ENCODE results near the gene COL28A1. TPM values are rescaled to one million over a fixed set of nuclear protein-coding genes. Genes with fewer than 3 reads are reported as not detected.

COL28A1 gene
- polyA plus RNA-seq, 1 experiment, result 0.04 TPM

DNA sequence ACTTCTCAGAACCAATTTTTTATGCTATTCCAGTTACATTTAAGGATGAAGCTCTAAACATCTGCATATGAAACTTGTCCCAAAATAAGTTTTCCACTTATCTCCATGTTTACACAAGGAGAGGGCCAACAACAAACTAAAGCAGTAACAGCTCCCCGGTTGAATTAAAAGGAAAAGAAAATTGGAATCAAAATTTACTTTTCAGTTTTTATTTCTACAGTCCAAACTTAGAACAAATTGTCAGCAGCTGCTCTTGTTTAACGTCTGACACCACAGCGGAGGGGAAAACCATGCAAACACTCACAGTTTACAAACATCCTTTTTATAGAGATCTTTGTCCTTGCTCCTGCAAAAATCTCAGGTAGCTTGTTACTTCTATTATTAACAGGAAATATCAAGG lies 101.3 kb downstream of the COL28A1 start:
- TF ChIP-seq, protein P1, sequence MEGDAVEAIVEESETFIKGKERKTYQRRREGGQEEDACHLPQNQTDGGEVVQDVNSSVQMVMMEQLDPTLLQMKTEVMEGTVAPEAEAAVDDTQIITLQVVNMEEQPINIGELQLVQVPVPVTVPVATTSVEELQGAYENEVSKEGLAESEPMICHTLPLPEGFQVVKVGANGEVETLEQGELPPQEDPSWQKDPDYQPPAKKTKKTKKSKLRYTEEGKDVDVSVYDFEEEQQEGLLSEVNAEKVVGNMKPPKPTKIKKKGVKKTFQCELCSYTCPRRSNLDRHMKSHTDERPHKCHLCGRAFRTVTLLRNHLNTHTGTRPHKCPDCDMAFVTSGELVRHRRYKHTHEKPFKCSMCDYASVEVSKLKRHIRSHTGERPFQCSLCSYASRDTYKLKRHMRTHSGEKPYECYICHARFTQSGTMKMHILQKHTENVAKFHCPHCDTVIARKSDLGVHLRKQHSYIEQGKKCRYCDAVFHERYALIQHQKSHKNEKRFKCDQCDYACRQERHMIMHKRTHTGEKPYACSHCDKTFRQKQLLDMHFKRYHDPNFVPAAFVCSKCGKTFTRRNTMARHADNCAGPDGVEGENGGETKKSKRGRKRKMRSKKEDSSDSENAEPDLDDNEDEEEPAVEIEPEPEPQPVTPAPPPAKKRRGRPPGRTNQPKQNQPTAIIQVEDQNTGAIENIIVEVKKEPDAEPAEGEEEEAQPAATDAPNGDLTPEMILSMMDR (IDR thresholded peaks at IDR 0.05; ENCODE audit: insufficient read depth, low read depth, low read length), result no peak
- peak; percentile 16 for DNase-seq (ENCODE audit: low read depth)
- Histone ChIP-seq H3K27me3 (ENCODE audit: control insufficient read depth, insufficient read depth, low read length) (no peaks in the 10 kb centered on the region), H3K4me3 (ENCODE audit: low read depth, low read length) (no peak overlapping the region), H3K36me3 (ENCODE audit: control insufficient read depth, insufficient read depth, low read length) (no peaks in the 10 kb centered on the region)
- ChIA-PET POLR2A (interaction anchor here (1.2 kb wide), 1 partner anchor 120 kb away, joined by 3 read pairs; no protein-coding TSS in a partner anchor), CTCF (interaction anchor here (0.8 to 3.3 kb wide), 3 partner anchors 11 to 96 kb away, joined by 3 to 11 read pairs (median 3); no protein-coding TSS in a partner anchor)

DNA sequence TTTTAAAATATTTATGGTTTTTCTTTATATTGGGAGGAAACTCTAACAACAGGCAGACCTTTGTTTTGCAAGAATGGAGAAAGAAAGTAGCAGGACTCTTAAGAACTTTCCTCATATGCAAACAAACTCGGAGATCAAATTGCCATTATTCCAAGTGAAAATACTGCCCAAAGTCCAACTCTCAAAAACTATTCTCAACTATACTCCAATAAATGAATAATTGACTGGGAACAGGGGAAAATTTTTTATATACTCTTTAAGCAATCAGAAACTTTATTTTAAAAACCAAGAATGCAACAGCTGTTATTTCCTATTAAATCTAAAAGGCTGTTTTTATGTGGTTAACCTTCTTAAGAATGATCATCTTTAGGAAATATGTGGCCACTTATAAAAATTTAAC lies 101.9 kb downstream of the COL28A1 start:
- POLR2A ChIA-PET, result interaction anchor here (1.2 kb wide), 1 partner anchor 121 kb away, joined by 3 read pairs; no protein-coding TSS in a partner anchor
- peak; percentile 68 for DNase-seq (ENCODE audit: low read depth)
- Histone ChIP-seq H3K36me3 (ENCODE audit: control insufficient read depth, insufficient read depth, low read length) (no peaks in the 10 kb centered on the region), H3K27me3 (ENCODE audit: control insufficient read depth, insufficient read depth, low read length) (no peaks in the 10 kb centered on the region), H3K4me3 (ENCODE audit: low read depth, low read length) (no peak overlapping the region)
- CTCF ChIA-PET, result interaction anchor here (1.5 to 3.3 kb wide), 2 partner anchors 10 to 97 kb away, joined by 3 to 11 read pairs; no protein-coding TSS in a partner anchor
- TF ChIP-seq, protein P1 (IDR thresholded peaks at IDR 0.05; ENCODE audit: insufficient read depth, low read depth, low read length), result no peak

DNA sequence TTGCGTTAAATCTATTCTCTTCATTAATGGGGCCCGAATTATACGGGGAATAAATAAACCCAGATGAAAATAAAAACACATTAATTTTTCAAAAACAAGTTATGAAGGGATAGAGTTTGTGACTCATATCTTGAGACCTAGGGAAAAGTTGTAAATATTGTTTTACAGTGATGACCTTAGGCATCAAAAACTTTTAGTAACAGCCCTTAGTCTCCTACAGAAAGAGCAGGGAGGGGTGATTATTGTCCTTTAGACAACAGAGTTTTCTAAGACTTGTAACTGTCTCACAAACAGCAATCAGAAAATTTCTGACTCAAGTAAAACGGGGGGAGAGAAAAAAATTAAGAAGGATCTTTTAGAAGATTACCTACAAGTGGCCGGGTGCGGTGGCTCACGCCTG lies 102.7 kb downstream of the COL28A1 start:
- no peaks in the 10 kb centered on the region for H3K27me3 ChIP-seq (ENCODE audit: control insufficient read depth, insufficient read depth, low read length)
- TF ChIP-seq, protein P1 (IDR thresholded peaks at IDR 0.05; ENCODE audit: insufficient read depth, low read depth, low read length), result no peak
- DNase-seq (ENCODE audit: low read depth), result no peak
- ChIA-PET POLR2A (no interaction called here), CTCF (interaction anchor here (3.3 kb wide), 1 partner anchor 10 kb away, joined by 11 read pairs; no protein-coding TSS in a partner anchor)
- no peaks in the 10 kb centered on the region for H3K36me3 ChIP-seq (ENCODE audit: control insufficient read depth, insufficient read depth, low read length)
- H3K4me3 ChIP-seq (ENCODE audit: low read depth, low read length), result no peak overlapping the region

DNA sequence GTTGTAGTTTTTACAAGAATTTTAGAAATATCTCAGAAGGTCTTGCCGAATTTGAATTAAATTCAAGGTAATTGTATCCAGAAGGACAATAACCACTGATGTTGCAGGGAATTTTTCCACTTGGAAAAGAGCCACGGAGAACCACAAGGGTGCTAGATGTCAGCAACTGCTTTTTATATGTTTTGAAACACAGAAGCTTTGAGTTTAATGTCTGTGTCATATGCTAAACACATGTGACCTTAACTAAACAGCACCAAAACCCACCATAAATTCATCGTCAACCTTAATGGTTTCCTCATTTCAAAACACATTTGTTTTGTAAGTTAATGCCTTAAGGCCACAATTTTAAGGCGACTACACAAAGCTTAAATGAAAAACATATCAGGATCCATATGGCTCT lies 106.9 kb downstream of the COL28A1 start:
- Histone ChIP-seq H3K27me3 (ENCODE audit: control insufficient read depth, insufficient read depth, low read length) (no peaks in the 10 kb centered on the region), H3K36me3 (ENCODE audit: control insufficient read depth, insufficient read depth, low read length) (no peaks in the 10 kb centered on the region), H3K4me3 (ENCODE audit: low read depth, low read length) (no peak overlapping the region)
- peak; percentile 89 for DNase-seq (ENCODE audit: low read depth)
- ChIA-PET CTCF (interaction anchor here (1.5 to 10.3 kb wide), 2 partner anchors 10 to 109 kb away, joined by 5 to 163 read pairs; partner anchors contain the start of gene COL28A1), POLR2A (interaction anchor here (0.8 kb wide), 1 partner anchor 10 kb away, joined by 3 read pairs; no protein-coding TSS in a partner anchor)
- TF ChIP-seq, protein P1 (IDR thresholded peaks at IDR 0.05; ENCODE audit: insufficient read depth, low read depth, low read length), result no peak

DNA sequence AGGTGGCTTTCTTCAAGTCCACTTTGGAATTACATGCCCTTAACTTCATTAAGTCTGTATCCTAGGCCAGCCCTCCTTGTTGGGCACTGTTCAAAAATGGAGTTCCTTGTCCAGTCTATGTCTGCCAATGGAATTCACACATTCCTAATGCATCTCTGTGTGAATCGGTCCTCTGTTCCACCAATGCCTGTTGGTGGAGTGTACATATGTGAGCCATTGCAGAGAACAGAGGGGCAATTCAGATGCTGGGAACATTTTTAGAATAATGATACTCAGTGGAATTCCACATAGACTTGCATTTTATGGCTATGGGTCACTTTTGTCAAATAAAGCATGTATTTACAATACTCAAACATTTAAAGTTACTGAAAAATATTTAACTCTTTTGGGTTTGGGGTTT lies 108.3 kb downstream of the COL28A1 start:
- Histone ChIP-seq H3K4me3 (ENCODE audit: low read depth, low read length) (no peak overlapping the region), H3K36me3 (ENCODE audit: control insufficient read depth, insufficient read depth, low read length) (no peaks in the 10 kb centered on the region), H3K27me3 (ENCODE audit: control insufficient read depth, insufficient read depth, low read length) (no peaks in the 10 kb centered on the region)
- DNase-seq (ENCODE audit: low read depth), result no peak
- CTCF ChIA-PET, result interaction anchor here (1.5 to 10.3 kb wide), 3 partner anchors 9 to 111 kb away, joined by 5 to 163 read pairs (median 5); partner anchors contain the start of gene COL28A1
- TF ChIP-seq, protein P1 (IDR thresholded peaks at IDR 0.05; ENCODE audit: insufficient read depth, low read depth, low read length), result no peak
- POLR2A ChIA-PET, result no interaction called here

Data from BJ (cell line).